ENCODE data around the gene ZNF672. TPM values are rescaled to one million over a fixed set of nuclear protein-coding genes. Genes with fewer than 3 reads are reported as not detected.

Gene ZNF672
- total and polyA plus RNA-seq, 2 of the 13 experiments (the other 11 are each of a cell fraction or from before 2014, with no cell fraction given), result 17.2 to 22.9 TPM

- TF ChIP-seq, protein P1, sequence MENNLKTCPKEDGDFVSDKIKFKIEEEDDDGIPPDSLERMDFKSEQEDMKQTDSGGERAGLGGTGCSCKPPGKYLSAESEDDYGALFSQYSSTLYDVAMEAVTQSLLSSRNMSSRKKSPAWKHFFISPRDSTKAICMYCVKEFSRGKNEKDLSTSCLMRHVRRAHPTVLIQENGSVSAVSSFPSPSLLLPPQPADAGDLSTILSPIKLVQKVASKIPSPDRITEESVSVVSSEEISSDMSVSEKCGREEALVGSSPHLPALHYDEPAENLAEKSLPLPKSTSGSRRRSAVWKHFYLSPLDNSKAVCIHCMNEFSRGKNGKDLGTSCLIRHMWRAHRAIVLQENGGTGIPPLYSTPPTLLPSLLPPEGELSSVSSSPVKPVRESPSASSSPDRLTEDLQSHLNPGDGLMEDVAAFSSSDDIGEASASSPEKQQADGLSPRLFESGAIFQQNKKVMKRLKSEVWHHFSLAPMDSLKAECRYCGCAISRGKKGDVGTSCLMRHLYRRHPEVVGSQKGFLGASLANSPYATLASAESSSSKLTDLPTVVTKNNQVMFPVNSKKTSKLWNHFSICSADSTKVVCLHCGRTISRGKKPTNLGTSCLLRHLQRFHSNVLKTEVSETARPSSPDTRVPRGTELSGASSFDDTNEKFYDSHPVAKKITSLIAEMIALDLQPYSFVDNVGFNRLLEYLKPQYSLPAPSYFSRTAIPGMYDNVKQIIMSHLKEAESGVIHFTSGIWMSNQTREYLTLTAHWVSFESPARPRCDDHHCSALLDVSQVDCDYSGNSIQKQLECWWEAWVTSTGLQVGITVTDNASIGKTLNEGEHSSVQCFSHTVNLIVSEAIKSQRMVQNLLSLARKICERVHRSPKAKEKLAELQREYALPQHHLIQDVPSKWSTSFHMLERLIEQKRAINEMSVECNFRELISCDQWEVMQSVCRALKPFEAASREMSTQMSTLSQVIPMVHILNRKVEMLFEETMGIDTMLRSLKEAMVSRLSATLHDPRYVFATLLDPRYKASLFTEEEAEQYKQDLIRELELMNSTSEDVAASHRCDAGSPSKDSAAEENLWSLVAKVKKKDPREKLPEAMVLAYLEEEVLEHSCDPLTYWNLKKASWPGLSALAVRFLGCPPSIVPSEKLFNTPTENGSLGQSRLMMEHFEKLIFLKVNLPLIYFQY (CRISPR knock-in tag; IDR thresholded peaks at IDR 0.05; ENCODE audit: borderline replicate concordance), result no peak; the same call in 1 of the 2 replicates
- TF ChIP-seq ZBTB21 (CRISPR knock-in tag; IDR thresholded peaks at IDR 0.05) (no peak), GTF2F1 (IDR thresholded peaks at IDR 0.05; ENCODE audit: low read length) (no peak), ZBTB10 (CRISPR knock-in tag; IDR thresholded peaks at IDR 0.05; ENCODE audit: borderline replicate concordance) (no peak), NFATC3 (CRISPR knock-in tag; IDR thresholded peaks at IDR 0.05) (no peak), MLLT10 (CRISPR knock-in tag; IDR thresholded peaks at IDR 0.05) (no peak), NBN (conservative IDR thresholded peaks at IDR 0.05) (no peak), TBP (CRISPR knock-in tag; IDR thresholded peaks at IDR 0.05) (no peak), PREB (CRISPR knock-in tag; IDR thresholded peaks at IDR 0.05) (no peak), SMAD3 (CRISPR knock-in tag; IDR thresholded peaks at IDR 0.05) (no peak), MBD4 (IDR thresholded peaks at IDR 0.05; ENCODE audit: borderline replicate concordance, low read length) (no peak), TIGD3 (CRISPR knock-in tag; IDR thresholded peaks at IDR 0.05; ENCODE audit: borderline replicate concordance) (0 out of 2 replicates have a peak, but pooled peaks have one; percentile 25), HOXD1 (CRISPR knock-in tag; IDR thresholded peaks at IDR 0.05) (no peak), PHF5A (CRISPR knock-in tag; IDR thresholded peaks at IDR 0.05; ENCODE audit: low read depth, unreplicated experiment) (no peak), JDP2 (CRISPR knock-in tag; IDR thresholded peaks at IDR 0.05; ENCODE audit: borderline replicate concordance) (no peak), SP140L (CRISPR knock-in tag; IDR thresholded peaks at IDR 0.05; ENCODE audit: borderline replicate concordance) (no peak), ZSCAN25 (CRISPR knock-in tag; IDR thresholded peaks at IDR 0.05) (peak; percentile 48; the same call in 1 of the 2 replicates), ZNF343 (CRISPR knock-in tag; IDR thresholded peaks at IDR 0.05) (no peak), PCBP1 (IDR thresholded peaks at IDR 0.05; ENCODE audit: borderline replicate concordance, low read depth, low read length) (no peak), ATF7 (IDR thresholded peaks at IDR 0.05) (no peak), ATF7 (CRISPR knock-in tag; IDR thresholded peaks at IDR 0.05) (no peak), NFKBIZ (CRISPR knock-in tag; IDR thresholded peaks at IDR 0.05) (no peak; the same call in 1 of the 2 replicates), NR3C1 (CRISPR knock-in tag; IDR thresholded peaks at IDR 0.05) (no peak), KLF6 (CRISPR knock-in tag; IDR thresholded peaks at IDR 0.05) (no peak)
Measured at GRCh38 chr1:248872752-248873408, 34.9 kb downstream of the ZNF672 start (continued).

All from HepG2 (cell line).